ENCODE measurements around the gene CATSPER1.

The CATSPER1 gene

GRCh38 chr11:66045177-66045639 is 18.9 kb upstream of the CATSPER1 start:
- peak; percentile 68 for DNase-seq (ENCODE audit: low read depth)
- peak; percentile 86 for TF ChIP-seq CTCF (conservative IDR thresholded peaks at IDR 0.05; ENCODE audit: low read length)
- H3K4me3 ChIP-seq (ENCODE audit: low read length) = no peak overlapping the region

GRCh38 chr11:66044757-66045156 is 18.5 kb upstream of the CATSPER1 start:
- no peak for DNase-seq (ENCODE audit: low read depth)
- TF ChIP-seq CTCF (conservative IDR thresholded peaks at IDR 0.05; ENCODE audit: low read length) = no peak
- H3K4me3 ChIP-seq (ENCODE audit: low read length) = no peak overlapping the region

GRCh38 chr11:66042996-66043906 is 17.0 kb upstream of the CATSPER1 start:
- no peak for TF ChIP-seq CTCF (conservative IDR thresholded peaks at IDR 0.05; ENCODE audit: low read length)
- no peak for DNase-seq (ENCODE audit: low read depth)
- no peak overlapping the region for H3K4me3 ChIP-seq (ENCODE audit: low read length)

GRCh38 chr11:66042227-66042995 is 16.1 kb upstream of the CATSPER1 start:
- TF ChIP-seq CTCF (conservative IDR thresholded peaks at IDR 0.05; ENCODE audit: low read length) = no peak

GRCh38 chr11:66039765-66040164 is 13.5 kb upstream of the CATSPER1 start:
- no peak for DNase-seq (ENCODE audit: low read depth)
- no peak overlapping the region for H3K4me3 ChIP-seq (ENCODE audit: low read length)
- no peak for TF ChIP-seq CTCF (conservative IDR thresholded peaks at IDR 0.05; ENCODE audit: low read length)

More at GRCh38 chr11:66042227-66042995, 16.1 kb upstream of the CATSPER1 start:
- DNase-seq (ENCODE audit: low read depth) = no peak
- no peak overlapping the region for H3K4me3 ChIP-seq (ENCODE audit: low read length)

GRCh38 chr11:66037327-66037726 is 11.0 kb upstream of the CATSPER1 start:
- no peak for DNase-seq (ENCODE audit: low read depth)

More at GRCh38 chr11:66037327-66037726, 11.0 kb upstream of the CATSPER1 start:
- TF ChIP-seq CTCF (conservative IDR thresholded peaks at IDR 0.05; ENCODE audit: low read length) = no peak
- no peak overlapping the region for H3K4me3 ChIP-seq (ENCODE audit: low read length)

Measured in AG10803 (cell line).